Activated CD4-positive, alpha-beta T cell treated with anti-CD3 and anti-CD28 coated beads for 1 hour (primary cell): ENCODE measurements around the gene FRG2C.
"Not testable (repeated sequence)": the region's sequence is repeated elsewhere in the genome, so short reads cannot be mapped to it uniquely, and the experiment has no call there.

Experiments used
- DNase-seq: peaks from one replicate; pipeline ENCODE4 v3.0.0-alpha.2; 2020

The FRG2C gene

DNA sequence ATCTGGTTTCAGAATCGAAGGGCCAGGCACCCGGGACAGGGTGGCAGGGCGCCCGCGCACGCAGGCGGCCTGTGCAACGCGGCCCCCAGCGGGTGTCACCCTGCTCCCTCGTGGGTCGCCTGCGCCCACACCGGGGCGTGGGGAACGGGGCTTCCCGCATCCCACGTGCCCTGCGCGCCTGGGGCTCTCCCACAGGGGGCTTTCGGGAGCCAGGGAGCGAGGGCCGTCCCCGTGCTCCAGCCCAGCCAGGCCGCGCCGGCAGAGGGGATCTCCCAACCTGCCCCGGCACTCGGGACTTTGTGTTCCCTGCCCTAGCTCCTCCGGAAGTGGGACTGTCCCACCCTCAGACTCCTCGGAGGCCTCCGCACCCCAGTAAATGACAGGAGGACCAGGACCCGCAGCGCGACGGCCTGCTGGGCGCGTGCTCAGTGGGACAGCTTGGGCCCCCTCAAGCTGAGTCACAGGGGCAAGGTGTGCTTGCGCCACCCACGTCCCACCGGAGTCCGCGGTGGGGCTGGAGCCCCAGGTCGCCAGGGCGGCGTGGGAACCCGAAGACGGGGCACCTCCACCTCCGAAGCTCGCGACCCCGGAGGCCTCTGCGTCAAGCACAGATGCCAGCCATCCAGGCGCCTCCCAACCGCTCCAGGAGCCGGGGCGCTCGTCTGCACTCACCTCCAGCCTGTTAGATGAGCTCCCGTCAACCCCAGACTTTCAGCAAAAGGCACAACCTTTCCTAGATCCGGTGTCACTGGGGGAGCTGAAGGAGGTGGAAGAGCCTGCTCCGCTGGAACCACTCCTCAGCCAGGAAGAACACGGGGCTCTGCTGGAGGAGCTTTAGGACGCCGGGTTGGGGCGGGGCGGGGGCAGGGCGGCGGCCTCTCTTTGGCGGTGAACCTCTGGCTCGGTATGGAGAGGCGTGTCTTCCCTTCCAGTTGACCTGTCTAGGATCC is 5.5 kb downstream of the FRG2C start:
- not testable (repeated sequence) for DNase-seq

GRCh38 chr3:75670298-75671286 is 6.5 kb downstream of the FRG2C start:
- DNase-seq, result not testable (repeated sequence)

DNA sequence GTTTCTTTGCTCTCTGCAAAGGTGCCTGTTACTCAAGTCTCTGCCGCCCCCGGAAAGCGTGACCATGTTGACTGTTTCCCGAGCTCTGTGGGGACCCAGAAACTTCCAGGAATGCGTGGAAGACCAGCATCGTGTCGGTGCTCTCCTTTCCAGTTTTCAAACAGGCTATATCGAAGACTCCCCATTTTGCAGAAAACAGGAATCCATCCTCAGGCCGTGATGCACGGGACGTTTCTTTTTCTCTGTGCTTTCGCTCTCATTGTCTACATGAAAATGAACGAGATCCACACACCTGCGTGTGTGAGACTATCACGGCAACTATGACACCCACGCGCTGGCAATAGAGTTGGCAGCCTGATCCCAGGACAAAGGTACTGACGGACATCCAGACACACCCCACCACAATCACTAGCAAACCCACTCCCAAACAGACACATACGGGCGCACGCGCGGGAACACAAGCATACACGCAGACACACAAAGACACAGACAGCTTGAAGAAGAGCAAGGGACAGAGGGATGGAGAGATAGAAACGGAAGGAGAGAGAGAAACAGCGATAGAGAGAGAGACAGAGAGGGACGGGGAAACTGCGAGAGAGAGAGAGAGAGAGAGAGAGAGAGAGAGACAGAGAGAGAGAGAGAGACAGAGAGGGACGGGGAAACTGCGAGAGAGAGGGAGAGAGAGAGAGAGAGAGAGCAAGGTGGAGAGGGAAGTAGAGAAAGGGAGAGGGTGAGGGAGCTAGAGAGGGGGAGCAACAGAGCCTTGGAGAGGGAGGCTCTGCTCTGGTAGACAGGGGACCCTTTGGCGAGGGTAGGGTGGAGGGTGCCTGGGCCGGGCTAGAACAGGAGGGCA is 7.4 kb downstream of the FRG2C start:
- not testable (repeated sequence) for DNase-seq

DNA sequence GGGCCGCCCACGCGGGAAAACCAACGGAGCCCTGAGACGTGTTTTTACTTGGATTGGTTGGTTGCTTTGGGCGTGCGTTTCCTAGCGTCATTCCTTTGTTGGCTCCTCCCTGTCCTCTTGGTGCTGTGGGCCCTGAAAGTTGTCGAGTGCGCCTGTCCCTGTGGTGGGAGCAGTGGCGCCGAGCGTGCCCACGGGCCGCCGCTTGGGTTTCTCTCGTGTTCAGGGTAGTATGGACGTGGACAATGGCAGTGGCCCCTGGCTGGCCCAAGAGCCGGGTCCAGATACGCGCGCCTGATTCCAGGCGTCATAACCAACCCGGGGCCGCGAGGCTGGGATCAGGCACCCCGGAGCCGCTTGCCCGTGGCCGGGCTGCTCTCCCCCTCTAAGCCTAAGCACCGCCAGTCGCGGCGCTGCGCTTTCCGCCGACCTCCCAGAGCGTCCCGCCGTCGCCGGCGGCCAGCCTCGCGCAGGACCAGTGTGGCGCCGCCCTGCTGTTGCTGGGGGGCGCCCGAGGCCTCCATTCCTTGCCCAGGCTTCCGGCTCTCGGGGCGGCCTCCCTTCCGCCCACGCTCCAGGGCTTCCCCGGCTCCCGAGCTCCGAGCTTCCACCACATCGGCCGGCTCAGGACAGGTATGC is 8.1 kb downstream of the FRG2C start:
- not testable (repeated sequence) for DNase-seq

GRCh38 chr3:75683965-75684364 is 19.8 kb downstream of the FRG2C start:
- DNase-seq, result not testable (repeated sequence)

- no peak for DNase-seq
Measured at GRCh38 chr3:75687323-75687722, 23.2 kb downstream of the FRG2C start.

DNA sequence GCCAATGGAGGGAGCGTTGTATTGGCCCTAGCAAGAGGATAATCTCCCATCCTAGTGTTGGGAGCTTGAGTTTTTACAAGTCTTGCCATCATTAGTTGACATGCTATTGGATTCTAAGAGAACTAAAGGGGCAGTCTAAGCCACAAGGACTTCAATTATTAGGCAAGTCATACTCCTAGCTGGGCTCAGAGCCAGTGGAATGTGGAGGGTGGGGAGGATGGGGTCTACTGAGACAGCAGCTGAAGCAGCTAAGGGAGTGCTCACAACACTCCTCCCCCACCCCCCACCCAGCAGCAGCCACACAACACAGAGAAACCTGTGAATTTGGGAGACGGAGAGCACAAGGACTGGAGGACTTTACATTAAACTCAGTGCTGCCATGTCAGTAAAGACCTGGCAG is 27.9 kb downstream of the FRG2C start:
- DNase-seq, result no peak
